GM19438 (cell line): ENCODE measurements around the gene KRTAP6-2.

ENCODE experiments used
- ATAC-seq: cut with Tn5 transposase; IDR thresholded peaks from one replicate; pipeline ENCODE4 v1.9.1; 2021; ENCODE audit warnings: low read depth; ENCODE audit not compliant: unreplicated experiment

The KRTAP6-2 gene

DNA sequence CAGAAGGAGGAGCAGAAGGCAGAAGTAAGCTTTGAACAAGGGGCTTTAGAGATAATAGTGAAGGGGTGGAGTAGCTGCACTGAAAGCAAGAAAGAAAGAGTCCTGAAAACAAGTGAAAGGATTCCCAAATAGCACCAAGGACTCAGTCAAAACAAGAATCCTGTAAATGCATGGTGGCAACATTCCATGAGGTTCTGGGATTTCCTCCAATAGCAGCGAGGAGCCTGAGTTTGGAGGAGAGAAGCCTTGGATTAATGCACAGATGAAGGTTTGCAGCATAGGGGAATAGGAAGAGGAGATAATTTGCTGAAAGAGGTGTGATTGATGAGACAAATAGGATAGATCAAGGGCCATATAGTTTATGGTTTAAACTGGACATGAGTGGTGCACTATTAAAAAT, 19.4 kb downstream of the KRTAP6-2 start:
- no peak for ATAC-seq

DNA sequence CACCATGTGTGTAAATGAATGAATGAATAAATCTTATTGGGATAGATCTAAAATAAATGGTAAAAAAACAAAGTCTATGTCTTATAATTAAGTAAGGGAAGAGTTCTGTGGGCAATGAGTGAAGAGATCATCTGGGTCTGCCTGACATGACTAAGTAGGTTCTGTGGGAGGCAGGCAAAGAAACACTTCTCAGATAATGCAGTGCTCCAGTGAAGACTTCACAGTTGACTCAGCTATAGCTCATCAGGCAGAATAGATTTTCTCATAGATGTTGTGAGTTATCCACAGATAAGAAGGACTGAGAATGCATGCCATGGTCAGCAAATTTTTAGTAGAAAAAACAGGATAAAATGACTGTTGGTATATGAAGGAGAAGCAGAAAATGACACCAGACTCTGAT, 20.9 kb downstream of the KRTAP6-2 start:
- ATAC-seq: no peak

DNA sequence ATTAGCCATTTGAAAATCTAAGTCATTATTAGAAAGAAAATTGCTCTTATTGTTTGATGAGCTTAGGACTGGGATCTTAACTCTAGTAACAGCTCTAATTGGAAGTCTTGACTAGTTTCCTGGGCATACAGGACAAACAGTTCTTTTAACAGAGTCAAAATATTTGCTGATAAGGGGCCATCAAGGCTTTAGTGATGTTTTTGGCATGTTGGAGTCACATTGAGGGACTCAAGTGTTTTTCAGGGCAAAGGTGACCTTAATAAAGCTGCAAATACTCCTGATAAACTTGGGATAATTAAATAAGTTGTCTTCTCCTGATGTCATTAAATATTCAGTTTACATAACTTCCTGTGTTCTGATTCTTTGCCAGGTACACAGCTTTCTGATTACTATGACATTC, 31.1 kb downstream of the KRTAP6-2 start:
- no peak for ATAC-seq

DNA sequence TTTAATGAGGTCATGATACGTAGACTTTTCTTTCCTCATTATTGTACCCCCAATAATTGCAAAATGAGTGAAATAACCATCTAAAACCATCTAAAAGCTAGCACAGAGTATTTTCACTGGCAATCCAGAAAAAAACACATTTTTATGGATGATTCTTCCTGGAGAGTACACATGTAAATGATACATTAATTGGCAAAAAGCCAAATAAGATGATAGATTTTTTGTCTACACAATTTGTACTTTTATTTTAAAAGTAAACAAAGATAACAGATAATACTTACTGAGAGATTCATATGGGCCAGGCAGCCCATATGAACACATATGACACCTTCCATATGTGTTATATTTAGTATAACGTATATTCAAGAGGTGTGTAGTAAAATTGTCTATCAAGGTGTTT, 35.1 kb downstream of the KRTAP6-2 start:
- ATAC-seq: no peak

DNA sequence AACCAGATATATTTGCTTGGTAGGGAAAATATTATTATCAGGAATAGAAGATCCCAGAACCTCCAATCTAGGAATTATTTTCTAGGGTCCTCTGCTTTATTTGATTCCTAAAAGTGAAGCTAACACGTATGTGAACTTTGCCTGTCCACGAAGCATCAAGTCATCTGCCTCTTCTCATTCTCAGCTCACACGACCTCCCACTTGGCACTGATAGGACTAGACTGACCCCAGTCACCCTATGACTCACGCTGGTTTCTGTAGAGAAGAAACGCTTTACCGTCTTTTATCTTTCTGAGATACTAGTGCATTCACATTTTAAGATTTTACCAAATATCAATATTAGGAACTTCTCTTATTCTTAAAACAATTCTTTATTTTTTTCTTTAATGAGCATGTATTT, 35.6 kb downstream of the KRTAP6-2 start:
- ATAC-seq: no peak

DNA sequence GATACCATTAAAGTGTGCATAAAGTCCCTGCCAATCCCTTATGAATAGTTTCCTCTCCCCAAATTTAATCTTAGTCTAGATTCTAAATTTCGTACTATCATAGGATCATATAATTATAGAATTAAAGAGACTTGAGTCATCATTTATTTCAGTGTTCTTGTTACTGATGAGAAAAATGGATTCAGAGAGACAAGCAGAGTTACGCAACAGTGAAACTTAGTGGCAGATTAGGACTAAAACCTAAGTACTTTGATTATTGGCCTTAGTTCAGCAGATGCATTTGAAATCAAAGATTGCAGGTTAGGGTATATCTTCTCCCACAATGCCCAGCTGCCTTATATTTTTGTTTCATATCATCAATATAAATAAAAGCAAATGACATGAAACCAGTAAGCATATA, 36.7 kb downstream of the KRTAP6-2 start:
- no peak for ATAC-seq

DNA sequence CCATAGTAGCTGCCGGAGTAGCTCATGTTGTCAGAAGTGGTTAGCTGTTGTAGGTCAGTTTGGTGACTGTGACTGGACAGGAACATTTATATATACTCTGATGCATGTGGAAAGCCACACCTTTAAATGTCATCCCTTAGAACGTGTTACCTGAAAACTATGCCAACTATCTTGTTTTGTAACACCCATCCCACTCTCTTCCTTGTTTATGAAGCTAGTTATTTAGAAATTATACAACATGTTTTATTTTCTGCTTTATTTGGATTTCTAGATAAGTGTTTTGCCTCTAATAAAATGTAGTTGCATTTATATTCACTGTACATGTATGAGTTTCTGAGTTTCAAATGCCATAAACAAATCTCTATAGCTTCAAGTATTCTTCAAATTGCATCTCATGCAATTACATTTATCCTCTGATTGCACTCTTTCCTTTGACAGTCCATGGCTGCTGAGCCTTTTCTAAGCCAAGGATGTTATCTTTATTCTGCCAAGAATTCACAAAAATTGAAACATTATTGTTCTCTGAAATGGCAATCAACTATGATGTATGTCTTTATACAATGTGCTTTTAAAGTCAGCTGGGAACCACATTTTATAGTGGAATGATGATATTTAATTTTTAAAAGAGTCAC, 37.3 kb downstream of the KRTAP6-2 start, which contains the start of gene KRTAP19-7:
Gene KRTAP19-7 (minus strand): TSS at position 51 of the 632 bp plus-strand sequence. CDS start 25 bp downstream, at position 26.
- no peak for ATAC-seq

DNA sequence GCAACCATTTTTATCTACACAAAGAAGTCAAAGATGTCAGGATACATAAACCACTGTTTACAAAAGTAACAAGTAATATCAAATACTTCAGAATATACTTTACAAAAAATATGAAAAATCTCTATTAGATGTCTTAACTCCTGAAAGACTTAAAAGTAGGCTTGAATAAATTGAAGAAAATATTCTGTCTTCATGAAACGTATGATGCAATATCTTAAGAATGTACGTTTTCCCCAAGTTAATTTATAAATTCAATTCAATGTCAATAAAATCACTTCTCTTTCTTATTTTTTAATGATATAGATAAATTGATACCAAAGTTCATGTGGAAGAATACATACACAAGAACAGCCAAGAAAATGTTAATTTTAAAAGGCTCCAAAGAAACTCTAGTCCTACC, 43.6 kb downstream of the KRTAP6-2 start:
- ATAC-seq: no peak

DNA sequence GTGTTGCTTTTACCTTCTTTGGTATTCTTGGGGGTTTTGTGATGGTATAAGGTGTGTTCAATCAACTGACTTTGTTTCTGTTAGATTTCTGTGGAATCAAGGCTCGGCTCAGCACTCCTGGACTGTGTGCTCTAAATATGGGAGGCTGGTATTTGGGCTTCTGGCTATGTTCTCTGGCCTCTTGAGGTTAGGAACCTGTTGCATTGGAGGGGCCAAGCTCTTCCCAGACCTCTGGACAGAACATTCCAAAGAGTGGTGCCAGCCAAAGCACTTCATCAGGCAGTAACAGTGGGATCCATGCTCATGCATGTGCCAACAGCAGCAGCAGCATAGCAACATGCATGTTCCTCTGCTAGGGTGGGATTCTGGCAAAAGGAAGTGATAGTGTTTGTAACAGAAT, 45.9 kb downstream of the KRTAP6-2 start:
- no peak for ATAC-seq
